Stomach smooth muscle (tissue), 2 donors: ENCODE data around the gene CROCC2.

ENCODE experiments used
- H3K27ac ChIP-seq: one replicate; pipeline ENCODE4 v1.7.0; 2013; ENCODE audit warnings: mild to moderate bottlenecking, low read length, inconsistent platforms
- H3K27me3 ChIP-seq, 2 donors: one replicate each; pipeline ENCODE4 v1.7.0; 2013; ENCODE audit warnings: low read length in 2 of 2; ENCODE audit not compliant: insufficient read depth in 2 of 2, control insufficient read depth in 1 of 2
- H3K36me3 ChIP-seq, 2 donors: one replicate each; pipeline ENCODE4 v1.7.0; 2013; ENCODE audit warnings: low read length in 2 of 2; ENCODE audit not compliant: control insufficient read depth in 2 of 2, insufficient read depth in 2 of 2
- H3K4me1 ChIP-seq: one replicate; pipeline ENCODE4 v1.7.0; 2013; ENCODE audit warnings: low read length; ENCODE audit not compliant: control insufficient read depth, insufficient read depth
- H3K4me3 ChIP-seq, 2 donors: one replicate each; pipeline ENCODE4 v1.7.0; 2013; ENCODE audit warnings: low read length in 2 of 2
- H3K9ac ChIP-seq, 2 donors: one replicate each; pipeline ENCODE4 v1.7.0; 2013; ENCODE audit warnings: low read length in 2 of 2, mild to moderate bottlenecking in 1 of 2
- H3K9me3 ChIP-seq, 2 donors: one replicate each; pipeline ENCODE4 v1.7.0; 2013; ENCODE audit warnings: low read length in 2 of 2; ENCODE audit not compliant: control insufficient read depth in 2 of 2
- donor health status: healthy.
- donor health status: Pancreatic carcinoma.

Gene CROCC2

DNA sequence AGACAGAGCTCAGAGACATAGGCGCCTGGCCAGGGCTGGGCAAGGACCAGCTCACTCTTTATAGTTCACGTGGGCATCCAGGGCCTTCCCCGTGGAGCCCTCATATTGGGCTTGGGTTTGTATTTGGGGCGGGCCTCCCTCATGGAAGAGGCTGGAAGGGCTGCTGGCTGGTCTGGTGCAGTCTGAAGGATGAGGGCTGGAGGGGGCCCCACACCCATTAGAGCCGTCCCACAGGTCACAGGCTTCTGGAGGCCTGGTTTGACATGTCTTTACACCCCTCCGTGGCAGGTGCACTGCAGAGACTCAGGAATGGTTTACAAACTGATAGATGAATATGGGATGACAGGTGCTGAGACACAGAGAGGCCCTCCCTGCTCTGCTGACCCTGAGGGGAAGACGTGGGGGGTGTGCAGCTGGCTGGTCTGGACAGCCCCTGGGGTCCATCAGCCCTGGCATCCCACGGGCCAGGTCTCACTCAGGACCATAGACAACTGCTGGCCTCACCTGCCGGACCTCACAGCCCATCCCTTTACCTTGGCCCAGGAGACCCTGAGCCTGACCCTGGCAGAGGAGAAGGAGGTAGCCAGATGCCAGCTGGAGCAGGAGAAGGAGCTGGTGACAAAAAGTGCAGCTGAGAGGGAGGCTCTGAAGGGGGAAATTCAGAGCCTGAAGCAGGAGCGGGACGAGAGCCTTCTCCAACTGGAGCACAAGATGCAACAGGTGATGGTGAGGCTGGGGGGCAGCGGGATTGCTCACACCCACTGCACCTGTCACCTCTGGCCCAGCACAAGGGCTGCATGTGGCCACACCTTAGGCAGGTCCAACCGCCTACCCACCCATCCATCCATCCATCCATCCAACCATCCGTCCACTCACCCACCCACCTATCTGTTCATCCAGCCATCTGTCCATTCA is 43.9 kb downstream of the CROCC2 start:
- peaks cover 2% of the 10 kb centered on the region in 2 donors for H3K27me3 ChIP-seq
- H3K4me1 ChIP-seq = no peaks in the 10 kb centered on the region
- no peak overlapping the region for H3K4me3 ChIP-seq
- no peaks in the 10 kb centered on the region for H3K36me3 ChIP-seq
- no peak overlapping the region for H3K9ac ChIP-seq
- no peak overlapping the region for H3K27ac ChIP-seq
- H3K9me3 ChIP-seq = peaks cover 0 to 5% of the 10 kb centered on the region in 2 donors

DNA sequence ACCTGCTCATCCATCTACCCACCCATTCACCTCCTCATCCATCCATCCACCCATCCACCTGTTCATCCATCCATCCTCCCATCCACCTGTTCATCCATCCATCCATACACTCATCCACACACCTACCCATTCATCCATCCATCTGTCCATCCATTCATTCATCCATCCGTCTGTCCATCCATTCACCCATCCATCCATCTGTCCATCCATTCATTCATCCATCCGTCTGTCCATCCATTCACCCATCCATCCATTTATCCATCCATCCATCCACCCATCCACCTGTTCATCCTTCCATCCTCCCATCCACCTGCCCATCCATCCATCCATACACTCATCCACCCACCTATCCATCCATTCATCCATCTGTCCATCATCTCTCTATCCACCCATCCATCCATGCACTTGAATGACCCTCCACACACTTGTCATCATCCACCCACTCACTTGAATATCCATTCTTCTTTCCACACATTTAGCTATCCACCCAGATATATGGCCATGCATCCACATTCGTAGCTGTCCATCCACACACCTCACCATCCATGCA is 45.0 kb downstream of the CROCC2 start:
- no peaks in the 10 kb centered on the region for H3K4me1 ChIP-seq
- no peaks in the 10 kb centered on the region for H3K36me3 ChIP-seq
- peaks cover 2 to 3% of the 10 kb centered on the region in 2 donors for H3K27me3 ChIP-seq
- no peak overlapping the region for H3K4me3 ChIP-seq
- H3K9me3 ChIP-seq = peaks cover 0 to 5% of the 10 kb centered on the region in 2 donors
- H3K9ac ChIP-seq = no peak overlapping the region
- H3K27ac ChIP-seq = no peak overlapping the region

DNA sequence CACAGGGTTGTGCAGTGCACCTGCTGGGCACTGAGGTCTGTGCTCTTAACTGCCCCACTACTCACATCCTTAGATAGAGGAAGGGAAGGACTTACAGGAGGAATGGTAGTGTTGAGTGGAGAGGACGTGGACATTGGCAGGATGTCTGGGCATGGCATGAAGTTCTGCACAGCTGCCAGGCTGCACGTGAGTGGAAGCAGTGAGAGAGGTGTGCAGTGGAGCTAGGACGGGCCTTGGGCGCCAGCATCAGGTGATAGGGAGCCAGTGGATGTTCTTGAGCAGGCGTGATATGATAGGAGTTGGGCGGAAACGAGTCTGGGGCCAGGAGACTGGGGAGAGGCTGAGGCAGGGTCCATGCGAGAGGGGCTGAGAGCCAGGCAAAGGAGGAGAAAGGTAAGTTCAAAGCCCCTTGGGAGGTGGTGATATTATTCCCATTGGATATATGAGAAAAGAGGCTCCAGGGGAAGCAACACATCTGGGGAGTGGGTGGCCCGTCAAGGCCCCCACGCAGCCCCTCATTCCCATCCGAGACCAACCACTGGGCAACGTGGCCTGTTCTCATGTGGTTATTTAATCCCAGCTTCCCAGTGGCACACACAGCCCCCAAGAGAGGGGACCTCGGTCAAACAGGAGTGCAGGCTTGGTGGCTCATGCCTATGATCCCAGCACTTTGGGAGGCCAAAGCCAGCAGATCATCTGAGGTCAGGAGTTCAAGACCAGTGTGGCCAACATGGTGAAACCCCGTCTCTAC is 46.5 kb downstream of the CROCC2 start:
- H3K36me3 ChIP-seq = no peaks in the 10 kb centered on the region
- peaks cover 3 to 4% of the 10 kb centered on the region in 2 donors for H3K27me3 ChIP-seq
- peaks cover 0 to 5% of the 10 kb centered on the region in 2 donors for H3K9me3 ChIP-seq
- H3K27ac ChIP-seq = no peak overlapping the region
- H3K4me3 ChIP-seq = no peak overlapping the region
- no peaks in the 10 kb centered on the region for H3K4me1 ChIP-seq
- H3K9ac ChIP-seq = no peak overlapping the region

DNA sequence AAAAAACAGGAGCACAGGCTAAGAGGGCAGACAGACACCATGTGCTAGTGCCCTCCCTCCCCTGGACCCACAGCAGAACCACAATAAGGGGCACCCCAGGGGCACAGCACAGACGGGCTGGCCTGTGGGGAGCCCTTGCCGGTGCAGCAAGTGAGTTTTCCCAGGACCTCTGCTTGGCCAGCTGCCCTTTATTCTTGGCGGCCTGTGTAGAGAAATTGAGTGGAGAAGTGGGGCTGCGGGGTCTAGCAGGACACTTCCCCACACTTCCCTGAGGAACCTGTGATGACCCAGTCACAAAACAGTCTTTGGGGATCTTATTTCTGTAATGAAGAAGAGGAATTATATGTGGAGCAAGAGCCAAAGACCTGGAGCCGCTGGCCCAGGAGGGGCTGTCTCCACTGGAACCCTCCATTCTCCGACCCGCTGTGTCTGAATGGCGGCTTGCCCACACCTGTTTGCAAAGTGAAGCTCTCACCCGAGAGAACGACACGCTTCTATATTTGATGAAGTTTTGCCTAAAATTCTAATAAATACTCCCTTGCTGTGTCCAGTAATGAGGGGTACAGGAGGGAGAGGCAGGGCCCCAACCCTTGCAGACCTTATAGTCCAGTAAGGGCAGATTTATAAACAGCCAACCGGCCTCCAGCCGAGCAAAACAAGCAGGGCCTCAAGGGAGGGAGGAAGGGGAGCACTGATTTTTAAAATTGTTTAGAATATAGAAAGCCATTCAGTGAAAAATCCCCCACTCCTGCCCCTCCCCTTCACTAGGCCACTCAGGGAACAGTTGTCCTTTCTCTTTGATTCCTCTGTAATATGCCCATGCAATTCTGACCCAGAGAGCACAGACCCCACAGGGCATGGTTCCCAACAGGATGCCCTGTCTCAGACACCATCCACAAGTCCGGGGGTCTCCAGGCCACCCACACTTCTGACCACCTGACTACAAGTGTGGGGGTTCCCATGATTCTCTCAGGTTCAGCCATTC is 47.6 kb downstream of the CROCC2 start:
- Histone ChIP-seq H3K4me1 (no peaks in the 10 kb centered on the region), H3K27me3 (peaks cover 3 to 4% of the 10 kb centered on the region in 2 donors), H3K9ac (no peak overlapping the region)

DNA sequence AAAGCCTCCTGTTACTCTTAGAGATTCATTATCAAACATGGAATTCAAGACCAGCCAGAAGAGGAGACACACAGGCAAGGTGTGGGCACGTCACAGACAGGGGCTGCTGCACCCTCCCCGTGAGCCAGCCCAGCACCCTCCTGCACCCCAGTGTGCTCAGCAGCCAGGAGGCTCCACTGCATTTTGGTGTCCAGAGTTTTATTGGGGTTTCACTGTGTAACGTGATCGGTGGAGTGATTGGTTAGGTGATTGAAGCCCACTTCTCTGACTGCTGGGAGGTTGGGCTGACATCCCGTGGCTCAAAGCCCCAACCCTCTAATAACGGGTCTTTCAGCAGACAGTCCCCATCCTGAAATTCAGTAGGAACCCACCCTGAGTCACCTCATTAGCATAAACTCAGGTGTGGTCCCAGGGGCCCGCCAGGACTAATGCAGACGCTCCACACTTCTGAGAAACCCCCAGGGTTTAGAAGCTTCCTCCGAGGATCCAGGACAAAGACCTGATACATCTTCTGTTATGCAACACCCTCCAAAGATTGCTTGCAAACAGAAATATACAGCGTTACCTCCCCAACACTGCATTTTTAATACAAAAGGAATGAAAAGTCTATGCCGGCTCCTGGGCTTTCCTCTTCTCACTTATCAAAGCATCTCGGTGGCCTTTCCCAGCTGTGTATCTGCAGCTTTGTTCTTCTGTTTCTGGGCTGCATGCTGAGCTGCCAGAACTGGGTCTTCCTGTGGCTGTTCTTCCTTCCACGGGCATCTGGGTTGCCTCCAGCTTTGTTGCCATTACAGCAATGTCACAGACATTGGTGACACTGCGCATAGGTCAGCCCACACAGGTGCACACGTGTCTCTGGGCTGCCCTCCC is 48.5 kb downstream of the CROCC2 start:
- Histone ChIP-seq H3K27me3 (peaks cover 2 to 6% of the 10 kb centered on the region in 2 donors), H3K4me1 (peaks cover under 1% of the 10 kb centered on the region)

More for the DNA sequence above, 47.6 kb downstream of the CROCC2 start:
- no peak overlapping the region for H3K27ac ChIP-seq
- peaks cover 0 to 5% of the 10 kb centered on the region in 2 donors for H3K9me3 ChIP-seq
- H3K4me3 ChIP-seq = no peak overlapping the region
- H3K36me3 ChIP-seq = no peaks in the 10 kb centered on the region

DNA sequence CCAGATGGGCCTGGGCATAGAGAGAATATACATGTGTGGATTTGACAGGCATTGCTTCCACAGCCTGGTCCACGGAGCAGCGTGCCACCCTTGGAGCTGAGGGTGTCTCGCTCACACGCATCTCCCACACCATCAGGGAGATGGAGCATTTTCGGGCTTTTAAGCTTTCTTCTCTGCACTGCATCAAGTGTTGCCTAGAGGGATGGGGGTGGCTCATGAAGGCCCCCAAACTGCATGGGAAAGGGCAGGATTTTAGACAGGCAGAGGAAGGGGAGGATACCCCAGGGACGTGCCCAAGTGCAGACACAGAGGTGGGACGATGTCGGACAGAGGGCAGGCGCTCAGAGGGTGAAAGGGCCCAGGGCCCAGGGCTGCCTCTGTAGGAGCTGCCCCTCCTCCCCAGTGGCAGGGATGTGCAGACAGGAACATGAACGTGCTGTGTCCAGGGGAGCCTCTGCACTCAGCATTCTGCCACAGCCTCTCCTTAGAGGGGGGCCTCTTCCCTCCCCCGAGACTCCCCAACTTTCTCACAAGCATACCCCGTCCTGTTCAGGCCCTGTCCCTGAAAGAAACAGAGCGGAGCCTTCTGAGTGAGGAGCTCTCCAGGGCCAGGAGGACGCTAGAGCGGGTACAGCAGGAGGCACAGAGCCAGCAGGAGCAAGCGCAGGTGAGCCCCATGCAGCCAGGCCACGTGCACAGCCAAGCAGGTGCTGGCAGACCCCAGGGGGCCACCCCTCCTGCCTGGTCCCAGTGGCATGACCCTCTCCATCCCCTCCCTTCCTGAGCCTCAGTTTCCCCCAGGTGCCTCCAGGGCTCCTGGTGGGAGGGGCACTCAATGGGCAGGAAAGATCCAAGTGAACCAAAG is 49.4 kb downstream of the CROCC2 start:
- Histone ChIP-seq H3K4me1 (peaks cover 9% of the 10 kb centered on the region), H3K4me3 (no peak overlapping the region), H3K9ac (no peak overlapping the region), H3K27ac (no peak overlapping the region), H3K36me3 (no peaks in the 10 kb centered on the region), H3K9me3 (peaks cover 0 to 5% of the 10 kb centered on the region in 2 donors), H3K27me3 (peaks cover 2 to 12% of the 10 kb centered on the region in 2 donors)

More for the DNA sequence above, 48.5 kb downstream of the CROCC2 start:
- peaks cover 0 to 5% of the 10 kb centered on the region in 2 donors for H3K9me3 ChIP-seq
- H3K4me3 ChIP-seq = no peak overlapping the region
- no peak overlapping the region for H3K9ac ChIP-seq
- no peak overlapping the region for H3K27ac ChIP-seq
- no peaks in the 10 kb centered on the region for H3K36me3 ChIP-seq

DNA sequence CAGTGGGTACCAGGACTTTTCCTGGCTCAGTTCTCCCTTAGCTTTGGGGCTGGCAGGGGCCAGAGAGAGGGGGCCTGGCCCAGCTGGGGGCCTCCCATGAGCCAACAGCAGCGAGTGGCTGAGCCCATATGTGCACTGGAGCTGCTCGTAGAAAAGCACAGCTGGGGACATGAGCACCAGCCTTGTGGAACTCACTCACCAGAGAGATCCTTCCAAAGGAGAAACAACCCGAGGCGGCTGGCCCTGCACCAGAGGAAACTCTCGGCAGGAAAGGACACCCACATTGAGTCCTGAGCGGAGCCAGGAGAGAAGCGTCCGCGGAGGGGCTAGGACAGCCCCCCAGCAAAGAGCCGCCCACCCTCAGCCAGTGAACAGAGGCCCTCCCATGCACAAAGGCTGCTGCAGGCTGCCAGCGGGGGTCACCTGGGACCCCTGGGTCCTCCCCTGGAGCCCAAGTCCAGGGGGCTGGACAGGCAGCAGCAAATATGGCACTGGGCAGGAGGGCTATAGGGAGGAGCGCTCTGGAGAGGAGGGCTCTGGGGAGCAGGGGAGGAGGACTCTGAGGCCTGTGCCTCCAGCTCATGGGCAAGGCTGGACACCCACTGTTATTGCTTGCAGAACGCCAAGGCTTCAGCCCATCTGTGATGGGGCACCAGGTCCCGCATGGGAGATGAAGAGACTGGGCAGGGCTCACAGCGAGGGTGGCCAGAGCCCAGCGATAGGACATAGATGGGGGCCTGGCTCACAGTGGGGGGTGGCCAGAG is 50.2 kb downstream of the CROCC2 start:
- peaks cover 13% of the 10 kb centered on the region for H3K4me1 ChIP-seq
- H3K27me3 ChIP-seq = peaks cover 2 to 12% of the 10 kb centered on the region in 2 donors
- no peak overlapping the region for H3K4me3 ChIP-seq
- peaks cover 0 to 3% of the 10 kb centered on the region in 2 donors for H3K9me3 ChIP-seq
- H3K36me3 ChIP-seq = no peaks in the 10 kb centered on the region
- no peak overlapping the region for H3K27ac ChIP-seq
- H3K9ac ChIP-seq = no peak overlapping the region

DNA sequence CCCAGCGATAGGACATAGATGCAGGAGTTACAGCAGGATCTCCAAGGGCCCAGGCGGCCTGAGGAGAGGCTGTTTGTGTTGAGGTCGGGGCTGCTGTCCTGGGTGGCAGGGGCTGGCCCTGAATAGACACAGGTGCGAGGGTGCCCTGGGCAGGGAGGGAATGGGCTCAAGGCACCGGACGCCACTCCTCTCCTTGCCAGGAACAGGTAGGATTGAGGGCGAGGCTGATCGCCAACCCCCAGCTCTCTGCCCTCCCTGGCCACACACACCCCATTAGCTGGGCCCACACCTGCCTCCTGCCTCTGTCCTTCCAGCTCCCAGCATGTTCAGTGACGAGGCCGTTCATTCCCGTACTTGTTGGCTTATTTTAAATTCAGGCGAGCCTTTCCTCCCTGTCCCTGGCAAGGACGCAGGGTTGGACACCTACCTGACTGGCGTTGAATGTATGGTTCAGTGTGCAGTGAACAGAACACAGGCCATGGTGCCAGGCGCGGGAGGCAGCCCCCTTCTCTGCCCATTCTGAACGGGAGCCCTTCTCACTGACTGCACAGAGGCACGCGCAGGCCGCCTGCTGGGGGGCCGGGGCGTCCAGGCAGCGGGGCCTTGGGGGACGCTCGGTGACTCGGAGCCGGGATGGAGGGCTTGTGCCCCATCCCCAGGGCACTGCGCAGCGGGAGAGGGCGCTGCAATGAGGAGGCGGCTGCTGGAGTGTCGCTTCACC is 51.0 kb downstream of the CROCC2 start:
- H3K27me3 ChIP-seq = peaks cover 2 to 12% of the 10 kb centered on the region in 2 donors
- no peak overlapping the region for H3K27ac ChIP-seq
- H3K4me1 ChIP-seq = peaks cover 17% of the 10 kb centered on the region
- H3K4me3 ChIP-seq = no peak overlapping the region
- H3K9ac ChIP-seq = no peak overlapping the region
- H3K9me3 ChIP-seq = no peaks in the 10 kb centered on the region
- H3K36me3 ChIP-seq = no peaks in the 10 kb centered on the region
